HG02981 (cell line): ENCODE results near the gene KRTAP13-4.

Experiments used
- ATAC-seq: cut with Tn5 transposase; IDR thresholded peaks from one replicate; pipeline ENCODE4 v1.9.1; 2021; ENCODE audit warnings: mild to moderate bottlenecking, moderate library complexity; ENCODE audit not compliant: unreplicated experiment

Gene KRTAP13-4

DNA sequence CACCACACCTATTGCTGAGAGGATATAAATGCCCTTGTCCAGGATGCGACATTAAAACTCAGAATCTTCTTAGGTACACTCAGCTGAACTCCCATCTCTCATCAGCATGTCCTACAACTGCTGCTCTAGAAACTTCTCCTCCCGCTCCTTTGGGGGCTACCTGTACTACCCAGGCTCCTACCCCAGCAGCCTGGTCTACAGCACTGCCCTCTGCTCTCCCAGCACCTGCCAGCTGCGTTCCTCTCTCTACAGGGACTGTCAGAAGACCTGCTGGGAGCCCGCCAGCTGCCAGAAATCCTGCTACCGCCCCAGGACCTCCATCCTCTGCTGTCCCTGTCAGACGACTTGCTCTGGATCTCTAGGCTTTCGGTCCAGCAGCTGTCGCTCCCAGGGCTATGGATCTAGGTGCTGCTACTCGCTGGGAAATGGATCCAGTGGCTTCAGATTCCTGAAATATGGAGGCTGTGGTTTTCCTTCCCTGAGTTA is at the start of gene KRTAP13-4:
KRTAP13-4 (plus strand) TSS at position 51 of the 486 bp plus-strand sequence; CDS start at position 107, 56 bp downstream.
- ATAC-seq: no peak

- no peak for ATAC-seq
Observed at GRCh38 chr21:30382201-30382600, 47.8 kb upstream of the KRTAP13-4 start.

GRCh38 chr21:30391492-30392025 is 38.5 kb upstream of the KRTAP13-4 start:
- no peak for ATAC-seq

GRCh38 chr21:30395731-30396130 is 34.3 kb upstream of the KRTAP13-4 start, which contains the start of gene KRTAP13-1:
TSS of gene KRTAP13-1 (plus strand) at chr21:30396031. CDS start at chr21:30396087, 56 bp downstream.
- no peak for ATAC-seq

DNA sequence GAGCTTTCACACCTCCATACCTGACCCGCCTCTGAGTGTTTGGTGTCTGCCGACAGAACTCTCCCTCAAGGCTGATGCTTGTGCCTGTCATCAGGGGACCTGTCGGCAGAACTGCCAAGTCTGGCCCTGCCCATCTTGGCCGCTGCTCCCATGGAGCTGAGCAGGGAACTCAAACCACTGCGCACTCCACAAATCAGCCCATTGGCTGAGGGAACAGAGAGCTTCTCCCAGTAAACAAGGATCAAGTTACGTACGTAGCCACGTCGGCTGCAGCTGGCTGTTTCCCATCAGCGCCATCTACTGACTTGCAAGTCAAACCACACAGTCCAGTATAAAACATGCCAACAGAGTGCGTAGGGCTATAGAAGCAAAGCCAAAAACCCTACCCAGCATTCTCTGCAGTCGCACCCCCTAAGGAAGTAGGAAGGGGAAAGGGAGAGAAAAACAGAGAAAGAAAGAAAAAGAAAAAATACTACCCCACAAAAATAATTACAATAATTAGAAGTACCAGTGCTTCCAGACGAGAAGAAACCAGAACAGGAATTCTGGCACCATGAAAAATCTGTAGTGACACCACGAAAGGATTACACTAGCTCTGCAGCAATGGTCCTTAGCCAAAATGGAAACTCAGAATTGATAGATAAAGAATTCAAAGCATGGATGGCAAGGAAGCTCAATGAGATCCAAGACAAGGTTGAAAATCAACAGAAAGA is 21.1 kb upstream of the KRTAP13-4 start:
- ATAC-seq: no peak

GRCh38 chr21:30415993-30416392 is 14.0 kb upstream of the KRTAP13-4 start:
- ATAC-seq: no peak

- no peak for ATAC-seq
Observed at GRCh38 chr21:30425826-30426225, 4.2 kb upstream of the KRTAP13-4 start, which contains the start of gene KRTAP13-3. TSS of gene KRTAP13-3 (minus strand) at chr21:30425926. CDS start at chr21:30425912, 14 bp downstream.

DNA sequence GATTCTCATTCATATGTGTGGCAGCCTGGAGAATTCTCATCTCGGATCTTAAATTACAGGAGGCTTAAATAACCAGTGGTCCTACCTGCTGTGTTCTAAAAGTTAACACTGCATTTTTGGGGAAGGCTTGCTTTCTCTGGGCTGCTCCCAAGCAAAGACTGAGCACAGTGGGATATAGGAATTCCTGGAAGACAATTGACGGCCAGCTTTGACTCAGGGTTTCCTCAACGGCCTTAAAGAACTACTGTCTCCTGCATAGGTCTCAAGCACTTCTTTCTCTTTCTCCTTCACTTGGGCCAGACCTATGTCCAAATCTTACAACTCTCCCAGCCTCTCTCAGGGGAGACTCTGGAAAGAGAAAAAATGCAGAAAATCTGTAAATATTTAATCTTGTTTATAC is 3.3 kb upstream of the KRTAP13-4 start:
- ATAC-seq: no peak

DNA sequence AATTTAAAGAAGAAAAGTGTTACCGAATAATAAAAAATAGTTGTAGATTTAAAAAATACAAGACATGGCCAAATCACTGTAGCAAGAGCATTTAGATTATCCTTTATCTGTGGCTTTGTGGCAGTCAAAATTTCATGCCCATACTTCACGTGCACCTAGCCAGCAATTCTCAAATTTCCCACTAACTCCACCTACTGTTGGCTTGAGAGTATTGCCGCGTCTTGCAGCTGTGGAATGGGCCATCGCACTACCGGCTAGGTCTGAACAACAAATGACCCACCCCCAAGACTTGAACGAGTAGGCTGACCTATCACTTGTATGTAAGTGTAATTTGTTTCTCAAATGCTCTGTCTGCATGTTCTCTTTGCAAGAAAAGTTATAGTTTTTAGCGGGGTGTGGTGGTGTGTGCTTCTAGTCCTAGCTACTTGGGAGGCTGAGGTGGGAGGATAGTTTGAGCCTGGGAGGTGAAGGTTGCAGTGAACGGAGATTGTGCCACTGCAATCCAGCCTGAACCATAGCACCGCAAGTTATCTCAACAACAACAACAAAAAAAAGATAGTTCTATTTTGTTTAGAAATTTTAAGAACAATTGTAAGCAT is 4.1 kb downstream of the KRTAP13-4 start:
- ATAC-seq: peak; percentile 71

DNA sequence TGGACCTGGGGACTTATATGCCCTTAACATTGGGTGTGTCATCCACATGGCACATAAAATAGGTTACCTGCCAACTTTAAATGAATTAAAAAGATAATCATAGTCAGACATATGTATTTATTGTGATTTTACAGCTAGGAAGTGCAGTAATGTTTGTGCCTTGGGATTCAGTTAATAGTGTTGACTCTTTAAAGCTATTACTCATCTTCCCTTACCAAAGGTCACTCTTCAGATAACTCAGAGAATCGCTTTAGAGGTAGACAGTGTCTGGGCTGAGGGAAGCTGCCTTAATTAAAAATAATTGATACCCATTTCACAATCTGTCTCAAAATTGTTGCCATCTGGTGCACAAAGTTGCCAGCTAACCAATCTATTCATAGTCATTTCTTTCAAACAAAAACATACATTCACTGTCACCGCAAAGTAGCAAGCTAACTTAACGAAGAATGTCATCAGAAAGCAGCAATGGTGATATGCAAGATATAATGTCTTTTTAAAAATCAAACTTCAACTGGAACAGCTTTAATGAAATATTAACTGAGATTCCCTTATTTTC is 7.1 kb downstream of the KRTAP13-4 start:
- no peak for ATAC-seq

DNA sequence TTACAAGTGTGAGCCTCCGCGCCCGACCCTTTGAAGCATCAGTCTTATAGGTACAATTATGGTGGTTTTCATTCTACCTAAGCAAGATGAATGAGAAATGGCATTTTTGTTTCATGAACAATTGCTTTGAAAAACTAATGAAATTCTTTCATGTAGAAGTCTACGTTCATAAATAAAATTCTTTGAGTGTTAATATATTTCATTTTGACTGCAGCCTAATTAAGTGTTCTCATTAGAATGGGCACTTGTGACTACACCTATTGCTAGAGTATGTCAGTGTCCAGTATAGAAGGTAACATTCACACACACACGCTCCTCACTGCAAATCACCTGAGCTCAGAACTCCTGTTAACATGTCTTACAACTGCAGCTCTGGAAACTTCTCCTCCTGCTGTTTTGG is 10.0 kb downstream of the KRTAP13-4 start, which contains the start of gene KRTAP15-1:
KRTAP15-1 (plus strand) TSS at position 301 of the 400 bp plus-strand sequence; CDS start at position 354, 53 bp downstream.
- ATAC-seq: no peak

- ATAC-seq: no peak
Observed at GRCh38 chr21:30443226-30443625, 13.2 kb downstream of the KRTAP13-4 start.

DNA sequence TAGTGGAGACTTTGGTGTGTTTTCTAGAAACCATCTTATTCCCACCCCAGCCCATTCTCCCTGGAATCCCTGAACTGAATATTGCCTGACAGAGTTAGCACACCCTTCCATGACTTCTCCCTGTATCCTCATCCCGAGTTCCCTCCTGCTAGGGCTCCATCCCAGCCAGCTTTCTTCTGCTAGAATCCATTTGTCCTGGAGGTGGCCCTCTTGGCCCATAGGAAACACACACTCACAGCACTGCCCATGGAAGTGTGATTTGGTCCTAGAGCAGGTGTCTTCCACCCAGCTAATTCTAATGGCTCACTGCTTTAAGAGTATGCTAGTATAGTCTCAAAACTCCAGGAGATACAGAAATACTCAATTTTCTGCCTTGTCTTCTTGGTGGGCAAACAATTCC is 14.2 kb downstream of the KRTAP13-4 start:
- no peak for ATAC-seq

GRCh38 chr21:30447056-30447455 is 17.0 kb downstream of the KRTAP13-4 start:
- ATAC-seq: no peak

DNA sequence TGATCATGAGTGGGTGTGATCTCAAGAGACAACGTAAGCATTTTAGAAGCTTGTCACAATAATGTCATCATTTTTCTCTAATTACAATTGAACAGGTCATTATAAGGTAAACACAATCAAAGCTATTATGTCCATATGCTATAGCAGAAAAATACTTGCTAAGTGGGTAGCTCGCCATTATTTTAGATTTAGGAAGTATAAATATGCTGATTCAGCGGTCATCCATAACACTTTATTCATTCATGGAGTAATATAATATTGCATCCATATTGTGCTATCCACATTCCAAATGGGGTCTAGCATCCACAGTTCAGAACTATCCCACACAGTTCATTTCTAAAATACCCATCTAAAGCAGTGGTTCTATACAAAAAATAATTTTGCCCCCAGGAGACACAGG is 18.5 kb downstream of the KRTAP13-4 start:
- no peak for ATAC-seq

- no peak for ATAC-seq
Observed at GRCh38 chr21:30463713-30464112, 33.7 kb downstream of the KRTAP13-4 start.

DNA sequence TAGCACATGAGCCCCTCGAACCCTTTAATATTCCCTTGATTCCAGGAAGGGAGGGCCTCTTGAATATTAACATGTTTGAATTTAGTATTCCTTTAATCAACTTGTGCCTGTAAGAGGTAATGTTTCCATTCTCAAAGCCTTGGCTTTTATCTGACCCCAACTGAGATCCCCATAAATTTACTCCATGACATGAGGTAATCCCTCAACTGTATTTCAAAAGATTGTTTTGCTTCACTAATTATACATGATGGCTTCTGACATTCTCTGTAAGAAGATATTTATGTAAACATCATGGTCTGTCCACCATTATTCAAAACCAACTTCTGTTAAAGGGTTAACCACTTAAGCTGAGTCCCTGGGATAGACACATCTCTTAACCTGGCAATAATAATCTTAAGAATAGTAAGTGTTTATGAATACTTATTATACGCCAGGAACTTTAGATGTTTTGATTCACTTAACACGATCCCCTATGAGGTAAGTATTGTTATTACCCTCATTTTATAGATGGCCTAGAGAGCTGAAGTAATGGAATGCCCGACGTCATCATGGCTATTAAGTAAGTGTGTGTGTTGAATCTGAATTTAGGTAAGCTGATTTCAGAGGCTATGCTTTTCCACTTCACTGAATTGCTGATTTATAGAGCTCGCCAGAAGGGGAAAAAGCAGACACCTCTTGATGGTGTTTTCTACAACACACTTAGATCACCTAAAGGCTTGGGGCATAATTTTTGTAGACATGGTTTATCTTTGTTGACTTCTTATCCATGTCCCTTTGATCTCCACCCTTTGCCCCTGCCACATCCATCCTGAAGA is 39.1 kb downstream of the KRTAP13-4 start:
- ATAC-seq: no peak

DNA sequence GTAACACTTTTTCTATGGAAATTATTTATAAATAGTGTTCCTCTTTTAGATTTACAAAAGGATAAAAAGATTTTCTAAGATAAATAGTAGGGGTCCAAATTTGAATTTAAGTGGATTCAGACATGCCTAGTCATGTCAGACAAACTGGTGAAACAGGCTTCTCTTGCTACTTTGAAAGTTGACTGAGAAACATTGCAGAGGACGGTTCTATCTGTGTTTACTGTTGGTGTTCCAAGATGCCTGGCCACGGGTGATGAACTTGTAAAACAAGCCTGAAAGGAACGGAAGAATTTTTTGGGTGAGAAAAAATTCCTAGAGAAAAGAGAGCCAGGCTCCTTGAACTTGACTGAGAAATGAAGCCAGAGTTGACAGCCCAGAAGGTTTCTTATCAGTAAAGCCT is 48.0 kb downstream of the KRTAP13-4 start:
- ATAC-seq: no peak

GRCh38 chr21:30479259-30479658 is 49.2 kb downstream of the KRTAP13-4 start:
- no peak for ATAC-seq

- ATAC-seq: no peak
Observed at GRCh38 chr21:30480145-30480544, 50.1 kb downstream of the KRTAP13-4 start, which contains the start of gene KRTAP19-1. TSS of gene KRTAP19-1 (minus strand) at chr21:30480367. CDS start at chr21:30480317, 50 bp downstream.
